Neural cell (in vitro differentiated cells): ENCODE measurements around the gene DNAL4.

Experiments used
- CTCF ChIP-seq: fragments of 450-650 bp; IDR thresholded peaks from 2 replicates; pipeline ENCODE4 v1.5.1; 2014; ENCODE audit warnings: antibody characterized with exemption, mild to moderate bottlenecking, moderate library complexity; ENCODE audit not compliant: poor library complexity, severe bottlenecking
- EP300 ChIP-seq: fragments of 450-650 bp; conservative IDR thresholded peaks from 2 replicates; pipeline ENCODE4 v1.6.1; 2014; ENCODE audit warnings: antibody characterized with exemption, mild to moderate bottlenecking, moderate library complexity; ENCODE audit not compliant: poor library complexity, severe bottlenecking
- EZH2 ChIP-seq: fragments of 200-600, 300-800 bp; shearing (Covaris generic), sonication (generic); IDR thresholded peaks from 2 replicates; pipeline ENCODE4 v1.6.1; 2014; ENCODE audit warnings: antibody characterized with exemption, low read length, borderline replicate concordance, mild to moderate bottlenecking; ENCODE audit not compliant: insufficient read depth, poor library complexity, severe bottlenecking
- POLR2AphosphoS5 ChIP-seq: IDR thresholded peaks from 2 replicates; pipeline ENCODE4 v1.6.1; 2012
- RAD21 ChIP-seq: fragments of 450-650 bp; conservative IDR thresholded peaks from 2 replicates; pipeline ENCODE4 v1.6.1; 2014; ENCODE audit warnings: antibody characterized with exemption, mild to moderate bottlenecking, moderate library complexity
- REST ChIP-seq: IDR thresholded peaks from 2 replicates; pipeline ENCODE4 v1.6.1; 2012; ENCODE audit warnings: borderline replicate concordance
- SMC3 ChIP-seq: fragments of 450-650 bp; conservative IDR thresholded peaks from 2 replicates; pipeline ENCODE4 v1.6.1; 2014; ENCODE audit warnings: antibody characterized with exemption, mild to moderate bottlenecking, moderate library complexity; ENCODE audit not compliant: poor library complexity
- TAF1 ChIP-seq: IDR thresholded peaks from 2 replicates; pipeline ENCODE4 v1.6.1; 2012; ENCODE audit warnings: low read depth

GRCh38 chr22:38770257-38770949 lies 23.5 kb downstream of the DNAL4 start:
- no peak for TF ChIP-seq CTCF
- no peak for TF ChIP-seq REST
- no peak for TF ChIP-seq RAD21
- TF ChIP-seq TAF1: no peak
- no peak for TF ChIP-seq EP300
- TF ChIP-seq SMC3: no peak
- no peak for TF ChIP-seq POLR2AphosphoS5
- no peak for TF ChIP-seq EZH2
